Keratinocyte (primary cell): Measurements from ENCODE around the gene AP3D1. TPM values are rescaled to one million over a fixed set of nuclear protein-coding genes. Genes with fewer than 3 reads are reported as not detected.

Experiments
- DNase-seq: peaks from one replicate; pipeline ENCODE4 v3.0.0-alpha.2; 2011; ENCODE audit warnings: low read depth, missing footprints, low spot score
- FAIRE-seq: peaks from 2 replicates; lab custom pipeline; 2011; peaks lifted over from hg19 to GRCh38; lab: Jason Lieb, UNC
- H2AFZ ChIP-seq: 2 replicates; pipeline ENCODE4 v1.6.0; 2012; ENCODE audit warnings: low read length, control low read depth, inconsistent platforms; ENCODE audit not compliant: control insufficient read depth
- H3K27ac ChIP-seq: 2 replicates; pipeline ENCODE4 v1.5.1; 2011; ENCODE audit warnings: low read length; ENCODE audit not compliant: control insufficient read depth, insufficient read depth
- H3K27me3 ChIP-seq: 3 replicates; pipeline ENCODE4 v1.6.0; 2011; ENCODE audit warnings: low read length; ENCODE audit not compliant: control insufficient read depth, insufficient read depth; ENCODE audit errors: extremely low read depth
- H3K36me3 ChIP-seq, 2 experiments: 2 replicates in 1 of 2; 3 replicates in 1 of 2; pipeline ENCODE4 v1.5.1; 2011; ENCODE audit warnings: low read length in 2 of 2, mild to moderate bottlenecking in 1 of 2; ENCODE audit not compliant: control insufficient read depth in 2 of 2, insufficient read depth in 2 of 2; ENCODE audit errors: extremely low read depth in 1 of 2
- H3K4me1 ChIP-seq: 3 replicates; pipeline ENCODE4 v1.5.1; 2011; ENCODE audit warnings: low read length; ENCODE audit not compliant: control insufficient read depth, insufficient read depth; ENCODE audit errors: extremely low read depth
- H3K4me2 ChIP-seq: 3 replicates; pipeline ENCODE4 v1.6.0; 2011; ENCODE audit warnings: low read depth, low read length; ENCODE audit not compliant: control insufficient read depth, insufficient read depth; ENCODE audit errors: extremely low read depth
- H3K4me3 ChIP-seq, 3 experiments: fragments of 200-600 bp in 1 of 3; sonication (generic) in 1 of 3; 2 replicates in 2 of 3; 3 replicates in 1 of 3; pipeline ENCODE4 v1.5.1; 2011 to 2016; ENCODE audit warnings: low read length in 3 of 3, mild to moderate bottlenecking in 3 of 3, control low read depth in 2 of 3, inconsistent platforms in 1 of 3, low read depth in 1 of 3, mixed read lengths in 1 of 3, mixed run types in 1 of 3, moderate library complexity in 1 of 3; ENCODE audit not compliant: control insufficient read depth in 2 of 3, insufficient read depth in 2 of 3; ENCODE audit errors: extremely low read depth in 1 of 3
- H3K79me2 ChIP-seq: 2 replicates; pipeline ENCODE4 v1.6.0; 2012; ENCODE audit warnings: low read length; ENCODE audit not compliant: control insufficient read depth, insufficient read depth
- H3K9ac ChIP-seq: 3 replicates; pipeline ENCODE4 v1.6.0; 2011; ENCODE audit warnings: low read length; ENCODE audit not compliant: control insufficient read depth, insufficient read depth; ENCODE audit errors: extremely low read depth
- H3K9me1 ChIP-seq: 3 replicates; pipeline ENCODE4 v1.6.0; 2011; ENCODE audit warnings: low read length; ENCODE audit not compliant: control insufficient read depth, insufficient read depth; ENCODE audit errors: extremely low read depth
- H3K9me3 ChIP-seq: 2 replicates; pipeline ENCODE4 v1.5.1; 2012; ENCODE audit warnings: low read depth, low read length; ENCODE audit not compliant: control insufficient read depth
- H4K20me1 ChIP-seq: 3 replicates; pipeline ENCODE4 v1.6.0; 2011; ENCODE audit warnings: low read length; ENCODE audit not compliant: control insufficient read depth, insufficient read depth; ENCODE audit errors: extremely low read depth
- CTCF ChIP-seq, 3 experiments: IDR thresholded peaks in 1 of 3; conservative IDR thresholded peaks in 1 of 3; optimal IDR thresholded peaks in 1 of 3; 2 replicates in 2 of 3; 3 replicates in 1 of 3; pipeline versions ENCODE3 to v1.5.1; 2011; ENCODE audit warnings: low read length in 3 of 3, mild to moderate bottlenecking in 3 of 3, moderate library complexity in 2 of 3, control low read depth in 1 of 3, inconsistent platforms in 1 of 3; ENCODE audit not compliant: insufficient read depth in 2 of 3; ENCODE audit errors: extremely low read depth in 1 of 3
- EZH2 ChIP-seq: IDR thresholded peaks from one replicate; pipeline ENCODE4 v1.6.1; 2012; ENCODE audit warnings: inconsistent platforms, mild to moderate bottlenecking, low read length, moderate library complexity
- dilution Hi-C: fragments of 300-500 bp; cut with MboI; formaldehyde crosslinking; loops from one replicate; pipeline ENCODE4 v1.7.0; 2020; ENCODE audit warnings: low sequenced_read_pairs; ENCODE audit not compliant: extremely low pct_ligation_motif_present
- polyA plus RNA-seq, 5 experiments: library from polyadenylated mRNA; depleted of rRNA in 3 of 5; stranded (reverse) in 3 of 5; stranded (forward) in 1 of 5; unstranded in 1 of 5; fragments of >200 nt; gene quantifications; 1 replicate in 1 of 5; 2 replicates in 3 of 5; 3 replicates in 1 of 5; pipeline versions ENCODE4 v1.2.1 to v1.2.3, GENCODE V29; 2011 to 2012; ENCODE audit warnings: missing spikeins in 2 of 5, low read depth in 1 of 5, low replicate concordance in 1 of 5

The AP3D1 gene
- polyA plus RNA-seq, 1 donor (not counting 4 experiments of a cell fraction or from before 2014, with no cell fraction given): 56.1 TPM

DNA sequence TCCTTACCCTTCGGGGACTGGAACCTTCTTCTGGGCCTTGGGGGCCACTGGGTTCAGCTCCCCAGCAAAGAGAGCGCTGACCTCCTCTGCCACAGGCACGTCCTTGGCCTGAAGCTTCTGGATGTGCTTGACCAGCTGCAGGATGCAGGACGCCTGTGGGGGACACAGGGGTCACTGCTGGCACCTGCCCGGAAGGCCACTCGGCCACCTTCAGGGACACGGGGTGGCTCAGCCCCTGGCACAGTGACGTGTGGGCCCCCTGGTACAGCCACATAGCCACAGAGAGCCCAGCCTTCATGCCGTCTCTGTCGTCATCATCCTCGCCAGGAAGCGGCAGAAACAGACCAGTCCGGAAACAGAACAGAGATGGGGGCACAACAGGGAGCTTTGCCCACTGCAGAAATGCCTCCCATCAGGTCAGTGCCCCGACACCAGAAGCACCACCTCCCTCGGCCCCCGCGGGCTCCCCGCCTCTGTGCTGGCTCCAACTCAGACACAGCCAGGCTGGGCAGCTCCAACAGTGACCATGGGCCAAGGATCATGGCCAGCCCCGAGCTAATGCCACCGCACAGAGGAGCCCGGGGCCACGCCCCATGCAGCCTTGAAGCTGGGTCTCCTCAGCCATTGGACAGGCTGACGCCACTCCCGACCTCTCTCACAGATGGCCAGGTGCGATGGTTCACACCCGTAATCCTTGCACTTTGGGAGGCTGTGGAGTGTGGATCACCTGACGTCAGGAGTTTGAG, 34.0 kb downstream of the AP3D1 start:
- dilution Hi-C loops: no loop called here
- Histone ChIP-seq H4K20me1 (no peaks in the 10 kb centered on the region), H3K4me2 (no peak overlapping the region), H3K27me3 (no peaks in the 10 kb centered on the region), H3K9me1 (no peaks in the 10 kb centered on the region), H3K9me3 (no peaks in the 10 kb centered on the region), H3K36me3 (peaks cover 54 to 58% of the 10 kb centered on the region in 2 experiments), H3K79me2 (peaks cover 2% of the 10 kb centered on the region), H3K9ac (no peak overlapping the region), H3K27ac (no peak overlapping the region), H3K4me1 (no peaks in the 10 kb centered on the region), H2AFZ (no peak overlapping the region), H3K4me3 (no peak overlapping the region)
- TF ChIP-seq EZH2 (no peak), CTCF (optimal IDR thresholded peaks at IDR 0.05 in 1 of 3, IDR thresholded peaks at IDR 0.05 in 1 of 3, conservative IDR thresholded peaks at IDR 0.05 in 1 of 3; ENCODE audit: extremely low read depth in 1 of 3, insufficient read depth in 2 of 3, low read length in 3 of 3) (no peak)
- FAIRE-seq: no peak
- no peak for DNase-seq

- H3K9me3 ChIP-seq: no peaks in the 10 kb centered on the region
- DNase-seq: no peak
- TF ChIP-seq EZH2 (no peak), CTCF (optimal IDR thresholded peaks at IDR 0.05 in 1 of 3, IDR thresholded peaks at IDR 0.05 in 1 of 3, conservative IDR thresholded peaks at IDR 0.05 in 1 of 3; ENCODE audit: extremely low read depth in 1 of 3, insufficient read depth in 2 of 3, low read length in 3 of 3) (no peak)
- no peak overlapping the region for H2AFZ ChIP-seq
- FAIRE-seq: no peak
- no peak overlapping the region for H3K4me3 ChIP-seq
- H3K27me3 ChIP-seq: no peaks in the 10 kb centered on the region
- no peaks in the 10 kb centered on the region for H3K9me1 ChIP-seq
- no peak overlapping the region for H3K27ac ChIP-seq
- no peak overlapping the region for H3K4me2 ChIP-seq
- no peaks in the 10 kb centered on the region for H3K4me1 ChIP-seq
- dilution Hi-C loops: no loop called here
- H3K79me2 ChIP-seq: no peaks in the 10 kb centered on the region
- no peaks in the 10 kb centered on the region for H4K20me1 ChIP-seq
- peaks cover 52 to 61% of the 10 kb centered on the region in 2 experiments for H3K36me3 ChIP-seq
- H3K9ac ChIP-seq: no peak overlapping the region
Measured at GRCh38 chr19:2116507-2116906, 34.9 kb downstream of the AP3D1 start.
